Activated B cell treated with CpG ODN at 0.5 μM for 24 hours (primary cell): ENCODE results near the gene HIPK1. TPM values are rescaled to one million over a fixed set of nuclear protein-coding genes. Genes with fewer than 3 reads are reported as not detected.

Experiments
- ATAC-seq: fragments of 200-7000 bp; cut with Tn5 transposase; one replicate; pipeline ENCODE4 v1.10.0; 2021; ENCODE audit warnings: low read depth, mild to moderate bottlenecking, moderate library complexity
- CTCF ChIA-PET: fragments of 350-600 bp; sonication (Branson Sonifier 250); formaldehyde crosslinking; loops from one replicate; lab custom pipeline; 2021; ENCODE audit warnings: antibody characterized with exemption; lab: Charles Lee
- POLR2A ChIA-PET: fragments of 350-600 bp; sonication (Branson Sonifier 250); formaldehyde crosslinking; loops from one replicate; lab custom pipeline; 2021; ENCODE audit warnings: antibody characterized with exemption; lab: Charles Lee
- DNase-seq: peaks from one replicate; pipeline ENCODE4 v3.0.0; 2022
- H3K27ac Mint-ChIP-seq: one replicate; pipeline ENCODE4 v1.8.0; 2020; ENCODE audit warnings: mixed read lengths
- H3K27me3 Mint-ChIP-seq: one replicate; pipeline ENCODE4 v1.8.0; 2021; ENCODE audit warnings: mixed read lengths
- H3K36me3 Mint-ChIP-seq: one replicate; pipeline ENCODE4 v1.8.0; 2021; ENCODE audit warnings: low read depth, mixed read lengths
- H3K4me1 Mint-ChIP-seq: one replicate; pipeline ENCODE4 v1.8.0; 2021; ENCODE audit warnings: mixed read lengths
- H3K4me3 Mint-ChIP-seq: one replicate; pipeline ENCODE4 v1.8.0; 2020; ENCODE audit warnings: mild to moderate bottlenecking, mixed read lengths
- H3K9me3 Mint-ChIP-seq: one replicate; pipeline ENCODE4 v1.8.0; 2020; ENCODE audit warnings: mixed read lengths
- intact Hi-C: fragments of 100-400 bp; cut with micrococcal nuclease; formaldehyde crosslinking; loops from one replicate; pipeline ENCODE4 v1.15.1; 2024
- total RNA-seq: library from RNA; stranded (reverse); gene quantifications from 2 replicates; pipeline ENCODE4 v1.2.3, GENCODE V29; 2022
- TF ChIP-seq, protein P1 (sequence below): fragments of 200-600 bp; IDR thresholded peaks from one replicate; pipeline ENCODE4 v1.8.0; 2022; ENCODE audit warnings: antibody characterized with exemption, mild to moderate bottlenecking

HIPK1 gene
- total RNA-seq, 1 donor from 2014 or later, result 39.0 TPM

DNA sequence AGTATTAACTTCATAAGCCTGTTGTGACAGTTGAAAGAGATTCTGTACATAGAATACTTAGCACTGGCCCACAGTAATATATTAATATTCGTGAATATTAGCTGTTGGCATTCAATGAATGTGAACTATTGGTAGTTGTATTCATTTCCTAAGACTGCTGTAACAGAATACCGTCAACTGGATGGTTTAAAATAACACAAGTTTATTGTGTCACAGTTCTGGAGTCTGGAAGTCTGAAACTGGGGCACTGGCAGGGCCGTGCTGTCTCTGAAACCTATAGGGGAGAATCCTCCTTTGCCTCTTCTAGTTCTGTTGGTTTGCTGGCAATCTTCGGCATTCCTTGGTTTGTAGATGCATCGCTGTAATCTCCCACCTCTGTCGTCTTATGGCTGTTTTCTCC is 97.7 kb downstream of the HIPK1 start:
- intact Hi-C loops, result no loop called here
- H3K36me3 Mint-ChIP-seq, result no peaks in the 10 kb centered on the region
- TF ChIP-seq, protein P1, sequence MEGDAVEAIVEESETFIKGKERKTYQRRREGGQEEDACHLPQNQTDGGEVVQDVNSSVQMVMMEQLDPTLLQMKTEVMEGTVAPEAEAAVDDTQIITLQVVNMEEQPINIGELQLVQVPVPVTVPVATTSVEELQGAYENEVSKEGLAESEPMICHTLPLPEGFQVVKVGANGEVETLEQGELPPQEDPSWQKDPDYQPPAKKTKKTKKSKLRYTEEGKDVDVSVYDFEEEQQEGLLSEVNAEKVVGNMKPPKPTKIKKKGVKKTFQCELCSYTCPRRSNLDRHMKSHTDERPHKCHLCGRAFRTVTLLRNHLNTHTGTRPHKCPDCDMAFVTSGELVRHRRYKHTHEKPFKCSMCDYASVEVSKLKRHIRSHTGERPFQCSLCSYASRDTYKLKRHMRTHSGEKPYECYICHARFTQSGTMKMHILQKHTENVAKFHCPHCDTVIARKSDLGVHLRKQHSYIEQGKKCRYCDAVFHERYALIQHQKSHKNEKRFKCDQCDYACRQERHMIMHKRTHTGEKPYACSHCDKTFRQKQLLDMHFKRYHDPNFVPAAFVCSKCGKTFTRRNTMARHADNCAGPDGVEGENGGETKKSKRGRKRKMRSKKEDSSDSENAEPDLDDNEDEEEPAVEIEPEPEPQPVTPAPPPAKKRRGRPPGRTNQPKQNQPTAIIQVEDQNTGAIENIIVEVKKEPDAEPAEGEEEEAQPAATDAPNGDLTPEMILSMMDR, result no peak
- ChIA-PET CTCF (no interaction called here), POLR2A (interaction anchor here (0.7 kb wide), 1 partner anchor 9 kb away, joined by 3 read pairs; no protein-coding TSS in a partner anchor)
- no peak for ATAC-seq
- H3K4me3 Mint-ChIP-seq, result no peak overlapping the region
- DNase-seq, result no peak
- H3K4me1 Mint-ChIP-seq, result no peaks in the 10 kb centered on the region
- no peaks in the 10 kb centered on the region for H3K9me3 Mint-ChIP-seq
- peaks cover 3% of the 10 kb centered on the region for H3K27me3 Mint-ChIP-seq
- no peak overlapping the region for H3K27ac Mint-ChIP-seq

Other genes starting within 250 kb of the HIPK1 start
- 19.2 and 25.0 TPM in 2 replicates for gene PHTF1, start 169.8 kb upstream of the HIPK1 start, total RNA-seq
- gene RSBN1, start 116.8 kb upstream of the HIPK1 start, total RNA-seq, result 26.4 and 29.1 TPM in 2 replicates
- 25.5 and 26.1 TPM in 2 replicates for gene PTPN22, start 57.6 kb upstream of the HIPK1 start, total RNA-seq
- 0.83 and 3.7 TPM in 2 replicates for gene BCL2L15, start 41.7 kb upstream of the HIPK1 start, total RNA-seq
- gene AP4B1, start 24.5 kb upstream of the HIPK1 start, total RNA-seq, result 48.5 and 69.9 TPM in 2 replicates
- gene DCLRE1B, start 24.0 kb upstream of the HIPK1 start, total RNA-seq, result 5.4 and 6.0 TPM in 2 replicates
- gene OLFML3, start 50.1 kb downstream of the HIPK1 start, total RNA-seq, result 0.27 and 0.29 TPM in 2 replicates
- gene SYT6, start 224.5 kb downstream of the HIPK1 start, total RNA-seq, result not detected in 2 replicates